Activated CD8-positive, alpha-beta T cell treated with anti-CD3 and anti-CD28 coated beads for 36 hours (primary cell): ENCODE measurements around the gene ATXN1. TPM values are rescaled to one million over a fixed set of nuclear protein-coding genes. Genes with fewer than 3 reads are reported as not detected.

Experiments
- ATAC-seq: fragments of 200-7000 bp; cut with Tn5 transposase; one replicate; pipeline ENCODE4 v1.10.0; 2021; ENCODE audit warnings: mild to moderate bottlenecking, moderate library complexity
- CTCF ChIA-PET: fragments of 350-600 bp; sonication (Branson Sonifier 250); formaldehyde crosslinking; loops from one replicate; lab custom pipeline; 2021; ENCODE audit warnings: antibody characterized with exemption; lab: Charles Lee
- POLR2A ChIA-PET: fragments of 350-600 bp; sonication (Branson Sonifier 250); formaldehyde crosslinking; loops from one replicate; lab custom pipeline; 2021; ENCODE audit warnings: antibody characterized with exemption; lab: Charles Lee
- DNase-seq: peaks from one replicate; pipeline ENCODE4 v3.0.0-alpha.2; 2020
- H3K27ac Mint-ChIP-seq: one replicate; pipeline ENCODE4 v1.8.0; 2021; ENCODE audit warnings: mild to moderate bottlenecking, mixed read lengths
- H3K27me3 Mint-ChIP-seq: one replicate; pipeline ENCODE4 v1.8.0; 2021; ENCODE audit warnings: mixed read lengths
- H3K36me3 Mint-ChIP-seq: one replicate; pipeline ENCODE4 v1.8.0; 2021; ENCODE audit warnings: low read depth, mixed read lengths
- H3K4me1 Mint-ChIP-seq: one replicate; pipeline ENCODE4 v1.8.0; 2021; ENCODE audit warnings: low read depth, mixed read lengths
- H3K4me3 Mint-ChIP-seq: one replicate; pipeline ENCODE4 v1.8.0; 2021; ENCODE audit warnings: mild to moderate bottlenecking, moderate library complexity, mixed read lengths
- H3K9me3 Mint-ChIP-seq: one replicate; pipeline ENCODE4 v1.8.0; 2021; ENCODE audit warnings: mixed read lengths
- intact Hi-C: fragments of 100-400 bp; cut with micrococcal nuclease; formaldehyde crosslinking; loops from one replicate; pipeline ENCODE4 v1.10.0; 2022
- total RNA-seq, 2 experiments: library from RNA; stranded (reverse); gene quantifications; one replicate each; pipeline ENCODE4 v1.2.3, GENCODE V29; 2021
- TF ChIP-seq, protein P1 (sequence below): fragments of 200-600 bp; IDR thresholded peaks from one replicate; pipeline ENCODE4 v1.8.0; 2022; ENCODE audit warnings: antibody characterized with exemption, mild to moderate bottlenecking

ATXN1 gene
- total RNA-seq, 2 experiments from 2014 or later, result 35.4 to 40.8 TPM

DNA sequence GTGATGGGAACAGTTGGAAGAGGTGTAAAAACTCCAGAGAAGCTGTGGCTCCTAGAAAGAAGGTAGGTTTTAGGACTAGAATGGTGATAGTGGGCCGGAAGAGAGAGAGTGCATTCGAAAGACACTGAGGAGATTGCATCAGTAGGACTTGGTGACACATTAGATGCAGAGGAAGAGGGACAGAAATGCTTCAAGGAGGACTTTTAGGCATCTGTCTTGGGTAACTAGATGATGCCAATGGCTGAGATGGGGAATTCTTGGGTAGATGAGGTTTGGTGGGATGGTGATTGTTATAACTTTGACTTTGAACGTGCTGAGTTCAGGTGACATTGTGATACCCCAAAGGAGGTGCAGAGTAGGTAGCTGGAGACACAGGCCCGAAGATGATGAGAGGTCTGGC, 326.4 kb downstream of the ATXN1 start:
- ChIA-PET POLR2A (interaction anchor here (1.0 to 1.5 kb wide), 3 partner anchors 14 to 306 kb away, joined by 3 to 4 read pairs (median 3); partner anchors contain the start of gene MYLIP), CTCF (interaction anchor here (1.5 to 1.9 kb wide), 2 partner anchors 37 to 103 kb away, joined by 3 to 4 read pairs; no protein-coding TSS in a partner anchor)
- peak overlapping the region; percentile 84 for H3K27ac Mint-ChIP-seq

DNA sequence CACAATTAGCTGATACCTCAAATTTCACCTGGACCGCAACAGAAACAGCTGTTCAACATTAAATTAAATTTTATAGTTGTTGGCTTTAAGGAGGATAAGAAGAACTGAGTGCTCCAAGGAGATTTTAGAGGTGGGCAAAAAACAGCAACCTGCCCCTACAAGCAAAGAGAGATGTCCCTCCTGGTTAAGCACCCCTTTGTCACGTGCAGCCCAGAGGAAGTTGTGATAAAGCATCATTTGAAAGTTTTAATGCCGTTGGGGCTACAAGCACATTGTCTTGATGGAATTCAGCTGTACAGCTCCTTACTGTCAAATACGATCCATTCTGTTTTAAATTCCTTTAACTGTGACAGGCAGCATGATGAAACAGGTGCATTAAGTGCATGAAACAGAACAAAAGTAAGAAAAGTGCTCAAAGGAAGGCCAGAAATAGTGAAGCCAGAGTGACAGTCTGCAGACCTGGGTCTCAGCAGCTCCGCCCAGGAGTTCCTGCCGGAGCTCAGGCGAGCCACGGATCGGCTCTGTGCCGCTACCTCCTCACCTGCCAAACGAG, 327.8 kb downstream of the ATXN1 start:
- intact Hi-C loops, result no loop called here
- TF ChIP-seq, protein P1, sequence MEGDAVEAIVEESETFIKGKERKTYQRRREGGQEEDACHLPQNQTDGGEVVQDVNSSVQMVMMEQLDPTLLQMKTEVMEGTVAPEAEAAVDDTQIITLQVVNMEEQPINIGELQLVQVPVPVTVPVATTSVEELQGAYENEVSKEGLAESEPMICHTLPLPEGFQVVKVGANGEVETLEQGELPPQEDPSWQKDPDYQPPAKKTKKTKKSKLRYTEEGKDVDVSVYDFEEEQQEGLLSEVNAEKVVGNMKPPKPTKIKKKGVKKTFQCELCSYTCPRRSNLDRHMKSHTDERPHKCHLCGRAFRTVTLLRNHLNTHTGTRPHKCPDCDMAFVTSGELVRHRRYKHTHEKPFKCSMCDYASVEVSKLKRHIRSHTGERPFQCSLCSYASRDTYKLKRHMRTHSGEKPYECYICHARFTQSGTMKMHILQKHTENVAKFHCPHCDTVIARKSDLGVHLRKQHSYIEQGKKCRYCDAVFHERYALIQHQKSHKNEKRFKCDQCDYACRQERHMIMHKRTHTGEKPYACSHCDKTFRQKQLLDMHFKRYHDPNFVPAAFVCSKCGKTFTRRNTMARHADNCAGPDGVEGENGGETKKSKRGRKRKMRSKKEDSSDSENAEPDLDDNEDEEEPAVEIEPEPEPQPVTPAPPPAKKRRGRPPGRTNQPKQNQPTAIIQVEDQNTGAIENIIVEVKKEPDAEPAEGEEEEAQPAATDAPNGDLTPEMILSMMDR, result no peak
- Mint-ChIP-seq H3K4me3 (no peak overlapping the region), H3K27ac (peak overlapping the region; percentile 84), H3K36me3 (peaks cover 41% of the 10 kb centered on the region), H3K4me1 (peaks cover 57% of the 10 kb centered on the region), H3K9me3 (peaks cover 2% of the 10 kb centered on the region), H3K27me3 (no peaks in the 10 kb centered on the region)
- ChIA-PET POLR2A (no interaction called here), CTCF (interaction anchor here (1.3 kb wide), 1 partner anchor 9 kb away, joined by 4 read pairs; no protein-coding TSS in a partner anchor)
- DNase-seq (no peak), ATAC-seq (no peak)

More for the DNA sequence above, 326.4 kb downstream of the ATXN1 start:
- peaks cover 44% of the 10 kb centered on the region for H3K36me3 Mint-ChIP-seq
- no peak for DNase-seq
- TF ChIP-seq, protein P1, result no peak
- H3K4me1 Mint-ChIP-seq, result peaks cover 60% of the 10 kb centered on the region
- H3K4me3 Mint-ChIP-seq, result peak overlapping the region; percentile 1
- H3K9me3 Mint-ChIP-seq, result peaks cover 2% of the 10 kb centered on the region
- no peak for ATAC-seq
- intact Hi-C loops, result loop anchor here (5.0 kb wide), 1 partner anchor 37 kb away; no protein-coding TSS in a partner anchor
- no peaks in the 10 kb centered on the region for H3K27me3 Mint-ChIP-seq

DNA sequence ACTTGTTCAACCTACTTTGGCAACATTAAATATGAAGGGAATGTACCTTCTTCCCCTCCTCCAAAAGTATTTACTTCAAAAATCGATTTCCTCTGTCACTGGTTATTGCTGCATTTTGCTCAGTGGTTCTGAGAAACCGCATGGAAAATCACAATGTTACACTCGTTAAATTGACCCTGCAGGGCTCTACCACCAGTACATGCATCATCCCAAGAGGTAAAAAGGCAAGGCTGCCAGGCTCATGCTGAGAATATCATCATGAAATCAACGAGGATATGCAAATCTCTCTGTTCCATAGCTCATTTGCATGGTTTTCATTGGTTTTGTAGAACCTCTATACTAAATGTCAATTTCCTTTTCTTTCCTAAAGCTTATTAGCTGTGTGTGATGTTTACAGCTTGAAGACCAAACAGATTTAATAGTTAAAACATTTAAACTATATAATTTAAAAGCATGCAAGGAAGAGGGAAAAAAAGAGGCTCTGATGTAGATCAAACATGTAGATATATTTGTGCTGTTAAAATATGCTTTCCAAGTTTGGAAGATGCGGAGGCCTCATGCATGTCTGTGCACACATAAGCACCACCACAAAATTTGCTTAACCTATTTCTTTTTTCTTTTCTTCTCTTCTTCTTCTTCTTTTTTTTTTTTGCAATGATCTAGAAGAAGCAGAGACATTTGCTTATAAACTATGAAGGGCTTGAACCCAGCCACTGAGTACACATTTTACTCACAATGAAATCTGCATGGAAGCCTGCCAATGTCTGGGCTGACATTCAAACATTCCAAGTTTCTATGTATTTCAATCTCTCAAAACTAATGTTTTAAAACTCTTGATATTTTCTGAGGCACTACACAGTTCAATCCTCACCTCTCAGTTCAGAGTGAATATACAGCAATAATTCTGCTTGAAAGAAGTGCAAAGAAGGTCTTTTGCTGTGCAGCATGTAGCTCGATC, 328.9 kb downstream of the ATXN1 start:
- H3K4me1 Mint-ChIP-seq, result peaks cover 53% of the 10 kb centered on the region
- ATAC-seq, result no peak
- H3K27me3 Mint-ChIP-seq, result no peaks in the 10 kb centered on the region
- peak overlapping the region; percentile 59 for H3K27ac Mint-ChIP-seq
- intact Hi-C loops, result no loop called here
- peaks cover 40% of the 10 kb centered on the region for H3K36me3 Mint-ChIP-seq
- ChIA-PET CTCF (interaction anchor here (1.3 kb wide), 1 partner anchor 8 kb away, joined by 4 read pairs; no protein-coding TSS in a partner anchor), POLR2A (interaction anchor here (0.6 kb wide), 1 partner anchor 19 kb away, joined by 4 read pairs; no protein-coding TSS in a partner anchor)
- no peak overlapping the region for H3K4me3 Mint-ChIP-seq
- TF ChIP-seq, protein P1, result no peak
- no peak for DNase-seq
- peaks cover 2% of the 10 kb centered on the region for H3K9me3 Mint-ChIP-seq

DNA sequence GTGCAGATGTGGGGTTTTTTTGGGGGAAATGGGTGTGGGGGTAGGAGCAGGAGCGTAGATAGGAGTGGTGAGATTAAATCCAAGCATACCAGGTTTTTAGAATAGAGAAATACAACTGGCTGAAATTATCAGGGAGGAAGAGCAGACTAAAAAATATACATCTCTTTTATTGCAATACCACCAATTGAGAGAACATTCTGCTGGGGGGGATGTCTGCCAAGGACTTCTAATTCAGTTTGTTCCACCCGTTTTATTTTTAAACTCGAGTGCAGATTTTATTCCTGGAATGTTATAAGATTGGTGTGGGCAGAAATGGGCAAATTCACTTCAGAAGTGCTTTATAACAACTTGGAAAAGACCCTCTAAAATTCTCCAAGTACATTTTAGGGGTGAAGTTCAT, 330.2 kb downstream of the ATXN1 start:
- POLR2A ChIA-PET, result no interaction called here
- Mint-ChIP-seq H3K9me3 (peaks cover 2% of the 10 kb centered on the region), H3K4me3 (no peak overlapping the region), H3K27ac (no peak overlapping the region), H3K27me3 (no peaks in the 10 kb centered on the region), H3K4me1 (peaks cover 41% of the 10 kb centered on the region), H3K36me3 (peaks cover 31% of the 10 kb centered on the region)
- TF ChIP-seq, protein P1, result no peak
- CTCF ChIA-PET, result no interaction called here
- intact Hi-C loops, result no loop called here
- no peak for DNase-seq
- ATAC-seq, result no peak
